WERI-Rb-1 (cell line): ENCODE measurements around the gene FGF22.
"Not testable (repeated sequence)": the region's sequence is repeated elsewhere in the genome, so short reads cannot be mapped to it uniquely, and the experiment has no call there.

Experiments
- DNase-seq: peaks from one replicate; pipeline ENCODE4 v3.0.0-alpha.2; 2020
- H3K27ac ChIP-seq: fragments of 250-450 bp; sonication (Bioruptor Pico); 2 replicates; pipeline ENCODE4 v1.5.1; 2020; ENCODE audit warnings: mild to moderate bottlenecking, moderate library complexity
- H3K27me3 ChIP-seq: fragments of 250-450 bp; sonication (Bioruptor Pico); 2 replicates; pipeline ENCODE4 v1.5.1; 2021; ENCODE audit warnings: mild to moderate bottlenecking, low read depth, moderate library complexity; ENCODE audit not compliant: insufficient read depth, severe bottlenecking
- H3K36me3 ChIP-seq: fragments of 250-450 bp; sonication (Bioruptor Pico); 2 replicates; pipeline ENCODE4 v1.5.1; 2020; ENCODE audit warnings: mild to moderate bottlenecking, moderate library complexity
- H3K4me3 ChIP-seq: 2 replicates; pipeline ENCODE4 v1.5.1; 2011; ENCODE audit warnings: low read depth, mild to moderate bottlenecking, control low read depth, low read length
- H3K9me3 ChIP-seq: fragments of 250-450 bp; sonication (Bioruptor Pico); 2 replicates; pipeline ENCODE4 v1.5.1; 2021; ENCODE audit warnings: mild to moderate bottlenecking, moderate library complexity; ENCODE audit not compliant: severe bottlenecking
- CTCF ChIP-seq: IDR thresholded peaks from 2 replicates; pipeline ENCODE4 v1.5.1; 2011; ENCODE audit warnings: low read depth, mild to moderate bottlenecking, control low read depth, inconsistent platforms, low read length

Gene FGF22

GRCh38 chr19:618674-619285 lies 20.9 kb upstream of the FGF22 start:
- no peaks in the 10 kb centered on the region for H3K9me3 ChIP-seq
- H3K27ac ChIP-seq: no peak overlapping the region
- no peak for DNase-seq
- H3K27me3 ChIP-seq: no peaks in the 10 kb centered on the region
- no peak overlapping the region for H3K4me3 ChIP-seq
- peaks cover 59% of the 10 kb centered on the region for H3K36me3 ChIP-seq
- no peak for TF ChIP-seq CTCF

- H3K27me3 ChIP-seq: no peaks in the 10 kb centered on the region
- peaks cover 59% of the 10 kb centered on the region for H3K36me3 ChIP-seq
- H3K9me3 ChIP-seq: no peaks in the 10 kb centered on the region
- no peak overlapping the region for H3K27ac ChIP-seq
- no peak overlapping the region for H3K4me3 ChIP-seq
- no peak for DNase-seq
- no peak for TF ChIP-seq CTCF
These were observed 20.2 kb upstream of the FGF22 start for GRCh38 chr19:619286-620002.

GRCh38 chr19:620166-620862 lies 19.4 kb upstream of the FGF22 start:
- no peaks in the 10 kb centered on the region for H3K9me3 ChIP-seq
- no peaks in the 10 kb centered on the region for H3K27me3 ChIP-seq
- peaks cover 58% of the 10 kb centered on the region for H3K36me3 ChIP-seq
- no peak overlapping the region for H3K4me3 ChIP-seq
- H3K27ac ChIP-seq: no peak overlapping the region
- no peak for DNase-seq
- TF ChIP-seq CTCF: no peak

GRCh38 chr19:621191-621590 lies 18.5 kb upstream of the FGF22 start:
- peaks cover 62% of the 10 kb centered on the region for H3K36me3 ChIP-seq
- not testable (repeated sequence) for H3K9me3 ChIP-seq, H3K27me3 ChIP-seq, H3K4me3 ChIP-seq, DNase-seq, H3K27ac ChIP-seq

- H3K27ac ChIP-seq: no peak overlapping the region
- no peak for TF ChIP-seq CTCF
- no peak overlapping the region for H3K4me3 ChIP-seq
- H3K27me3 ChIP-seq: no peaks in the 10 kb centered on the region
- DNase-seq: no peak
- peaks cover 62% of the 10 kb centered on the region for H3K36me3 ChIP-seq
- H3K9me3 ChIP-seq: no peaks in the 10 kb centered on the region
These were observed 17.9 kb upstream of the FGF22 start for GRCh38 chr19:621819-622218.

GRCh38 chr19:622666-623065 lies 17.0 kb upstream of the FGF22 start:
- no peak overlapping the region for H3K27ac ChIP-seq
- no peaks in the 10 kb centered on the region for H3K9me3 ChIP-seq
- H3K36me3 ChIP-seq: peaks cover 66% of the 10 kb centered on the region
- no peaks in the 10 kb centered on the region for H3K27me3 ChIP-seq
- TF ChIP-seq CTCF: no peak
- DNase-seq: no peak
- no peak overlapping the region for H3K4me3 ChIP-seq
